ENCODE data around the gene KCNIP4.

Gene KCNIP4

GRCh38 chr4:21845663-21846062, 102.9 kb downstream of the KCNIP4 start:
- no peak for DNase-seq (ENCODE audit: low read depth)
- TF ChIP-seq, protein P1, sequence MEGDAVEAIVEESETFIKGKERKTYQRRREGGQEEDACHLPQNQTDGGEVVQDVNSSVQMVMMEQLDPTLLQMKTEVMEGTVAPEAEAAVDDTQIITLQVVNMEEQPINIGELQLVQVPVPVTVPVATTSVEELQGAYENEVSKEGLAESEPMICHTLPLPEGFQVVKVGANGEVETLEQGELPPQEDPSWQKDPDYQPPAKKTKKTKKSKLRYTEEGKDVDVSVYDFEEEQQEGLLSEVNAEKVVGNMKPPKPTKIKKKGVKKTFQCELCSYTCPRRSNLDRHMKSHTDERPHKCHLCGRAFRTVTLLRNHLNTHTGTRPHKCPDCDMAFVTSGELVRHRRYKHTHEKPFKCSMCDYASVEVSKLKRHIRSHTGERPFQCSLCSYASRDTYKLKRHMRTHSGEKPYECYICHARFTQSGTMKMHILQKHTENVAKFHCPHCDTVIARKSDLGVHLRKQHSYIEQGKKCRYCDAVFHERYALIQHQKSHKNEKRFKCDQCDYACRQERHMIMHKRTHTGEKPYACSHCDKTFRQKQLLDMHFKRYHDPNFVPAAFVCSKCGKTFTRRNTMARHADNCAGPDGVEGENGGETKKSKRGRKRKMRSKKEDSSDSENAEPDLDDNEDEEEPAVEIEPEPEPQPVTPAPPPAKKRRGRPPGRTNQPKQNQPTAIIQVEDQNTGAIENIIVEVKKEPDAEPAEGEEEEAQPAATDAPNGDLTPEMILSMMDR (conservative IDR thresholded peaks at IDR 0.05; ENCODE audit: low read depth, low read length), result no peak
- no peak overlapping the region for H3K4me3 ChIP-seq (ENCODE audit: low read length)

DNA sequence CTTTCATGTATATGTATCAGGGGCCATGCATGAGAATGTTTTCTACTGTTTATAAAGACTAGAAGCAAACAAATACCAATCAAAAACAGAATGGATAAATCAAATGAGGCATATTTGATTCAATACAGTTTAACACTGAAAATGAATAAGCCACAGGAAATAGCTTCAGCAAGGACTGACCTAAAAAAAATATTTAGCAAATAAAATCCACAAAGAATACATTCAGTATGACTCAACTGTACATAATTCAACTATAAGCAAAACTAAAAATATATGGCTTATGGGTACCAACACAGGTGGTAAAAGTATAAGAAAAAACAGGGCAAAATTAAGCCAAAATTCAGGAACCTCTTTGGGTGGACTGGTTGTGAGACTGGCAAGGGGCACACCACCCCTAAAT, 112.9 kb downstream of the KCNIP4 start:
- TF ChIP-seq, protein P1 (conservative IDR thresholded peaks at IDR 0.05; ENCODE audit: low read depth, low read length), result no peak
- H3K4me3 ChIP-seq (ENCODE audit: low read length), result no peak overlapping the region
- no peak for DNase-seq (ENCODE audit: low read depth)

GRCh38 chr4:21830272-21830671, 118.3 kb downstream of the KCNIP4 start:
- no peak for DNase-seq (ENCODE audit: low read depth)
- TF ChIP-seq, protein P1 (conservative IDR thresholded peaks at IDR 0.05; ENCODE audit: low read depth, low read length), result no peak
- no peak overlapping the region for H3K4me3 ChIP-seq (ENCODE audit: low read length)

DNA sequence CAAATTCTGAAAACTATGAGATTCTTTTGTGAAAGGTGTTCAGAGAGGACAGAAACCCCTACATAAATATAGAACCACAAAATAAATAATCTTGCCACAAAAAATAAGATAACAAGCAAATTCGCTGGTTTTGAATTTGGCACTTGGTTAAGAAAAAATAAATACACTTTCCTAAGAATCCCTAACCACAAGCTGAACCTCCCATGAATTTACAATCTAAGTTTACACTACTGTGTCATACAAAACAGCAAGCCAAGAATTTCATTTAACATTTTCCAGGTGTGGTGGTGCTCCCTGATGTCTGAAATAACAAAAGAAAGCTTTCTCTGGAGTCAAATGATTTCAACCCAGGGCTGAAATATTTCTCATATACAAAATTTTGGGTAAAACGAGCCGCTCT, 121.0 kb downstream of the KCNIP4 start:
- no peak overlapping the region for H3K4me3 ChIP-seq (ENCODE audit: low read length)
- no peak for DNase-seq (ENCODE audit: low read depth)
- TF ChIP-seq, protein P1 (conservative IDR thresholded peaks at IDR 0.05; ENCODE audit: low read depth, low read length), result no peak

GRCh38 chr4:21826071-21826470, 122.5 kb downstream of the KCNIP4 start:
- no peak for DNase-seq (ENCODE audit: low read depth)
- H3K4me3 ChIP-seq (ENCODE audit: low read length), result no peak overlapping the region
- TF ChIP-seq, protein P1 (conservative IDR thresholded peaks at IDR 0.05; ENCODE audit: low read depth, low read length), result no peak

- TF ChIP-seq, protein P1 (conservative IDR thresholded peaks at IDR 0.05; ENCODE audit: low read depth, low read length), result no peak
- H3K4me3 ChIP-seq (ENCODE audit: low read length), result no peak overlapping the region
- no peak for DNase-seq (ENCODE audit: low read depth)
Measured at GRCh38 chr4:21819086-21819485, 129.5 kb downstream of the KCNIP4 start.

GRCh38 chr4:21815651-21816377, 132.8 kb downstream of the KCNIP4 start:
- TF ChIP-seq, protein P1 (conservative IDR thresholded peaks at IDR 0.05; ENCODE audit: low read depth, low read length), result no peak
- no peak for DNase-seq (ENCODE audit: low read depth)
- H3K4me3 ChIP-seq (ENCODE audit: low read length), result no peak overlapping the region

All from retinal pigment epithelial cell (primary cell).